Measurements from ENCODE around the gene SULT1A3.
"Not testable (repeated sequence)": the region's sequence is repeated elsewhere in the genome, so short reads cannot be mapped to it uniquely, and the experiment has no call there.

Gene SULT1A3

GRCh38 chr16:30199049-30199448 lies at the start of gene SULT1A3:
TSS of gene SULT1A3 (plus strand) at chr16:30199255. CDS start at chr16:30200729, 1,474 bp downstream.
- not testable (repeated sequence) for H3K9me3 ChIP-seq; H3K27ac ChIP-seq; H3K4me1 ChIP-seq (ENCODE audit: control insufficient read depth in 1 of 2, insufficient read depth in 1 of 2, low read depth in 1 of 2, low read length in 1 of 2); H3K36me3 ChIP-seq; H3K4me3 ChIP-seq (ENCODE audit: low read depth in 1 of 2, low read length in 1 of 2); H3K27me3 ChIP-seq

- Histone ChIP-seq H3K4me3 (ENCODE audit: low read depth in 1 of 2, low read length in 1 of 2) (no peak overlapping the region), H3K27ac (peak overlapping the region; percentile 44), H3K27me3 (no peaks in the 10 kb centered on the region), H3K9me3 (no peaks in the 10 kb centered on the region), H3K36me3 (no peaks in the 10 kb centered on the region), H3K4me1 (ENCODE audit: control insufficient read depth in 1 of 2, insufficient read depth in 1 of 2, low read depth in 1 of 2, low read length in 1 of 2) (peaks cover 49 to 52% of the 10 kb centered on the region in 2 experiments)
- TF ChIP-seq CTCF (IDR thresholded peaks at IDR 0.05): no peak
Measured at GRCh38 chr16:30151091-30151490, 48.0 kb upstream of the SULT1A3 start.

GRCh38 chr16:30152517-30152916 lies 46.5 kb upstream of the SULT1A3 start:
- Histone ChIP-seq H3K4me1 (ENCODE audit: control insufficient read depth in 1 of 2, insufficient read depth in 1 of 2, low read depth in 1 of 2, low read length in 1 of 2) (peaks cover 39 to 41% of the 10 kb centered on the region in 2 experiments), H3K27me3 (no peaks in the 10 kb centered on the region), H3K27ac (no peak overlapping the region)

GRCh38 chr16:30155188-30155587 lies 43.9 kb upstream of the SULT1A3 start:
- Histone ChIP-seq H3K4me3 (ENCODE audit: low read depth in 1 of 2, low read length in 1 of 2) (no peak overlapping the region), H3K9me3 (no peaks in the 10 kb centered on the region), H3K27me3 (no peaks in the 10 kb centered on the region), H3K27ac (no peak overlapping the region), H3K4me1 (ENCODE audit: control insufficient read depth in 1 of 2, insufficient read depth in 1 of 2, low read depth in 1 of 2, low read length in 1 of 2) (peaks cover 12 to 15% of the 10 kb centered on the region in 2 experiments), H3K36me3 (no peaks in the 10 kb centered on the region)
- no peak for TF ChIP-seq CTCF (IDR thresholded peaks at IDR 0.05)

More at GRCh38 chr16:30152517-30152916, 46.5 kb upstream of the SULT1A3 start:
- TF ChIP-seq CTCF (IDR thresholded peaks at IDR 0.05): no peak
- Histone ChIP-seq H3K9me3 (no peaks in the 10 kb centered on the region), H3K36me3 (no peaks in the 10 kb centered on the region), H3K4me3 (ENCODE audit: low read depth in 1 of 2, low read length in 1 of 2) (no peak overlapping the region)

GRCh38 chr16:30157214-30157613 lies 41.8 kb upstream of the SULT1A3 start:
- TF ChIP-seq CTCF (IDR thresholded peaks at IDR 0.05): no peak
- Histone ChIP-seq H3K9me3 (no peaks in the 10 kb centered on the region), H3K27me3 (no peaks in the 10 kb centered on the region), H3K36me3 (no peaks in the 10 kb centered on the region), H3K27ac (no peak overlapping the region), H3K4me3 (ENCODE audit: low read depth in 1 of 2, low read length in 1 of 2) (no peak overlapping the region), H3K4me1 (ENCODE audit: control insufficient read depth in 1 of 2, insufficient read depth in 1 of 2, low read depth in 1 of 2, low read length in 1 of 2) (no peaks in the 10 kb centered on the region)

GRCh38 chr16:30163538-30163937 lies 35.5 kb upstream of the SULT1A3 start:
- Histone ChIP-seq H3K36me3 (no peaks in the 10 kb centered on the region), H3K9me3 (no peaks in the 10 kb centered on the region), H3K4me3 (ENCODE audit: low read depth in 1 of 2, low read length in 1 of 2) (no peak overlapping the region), H3K4me1 (ENCODE audit: control insufficient read depth in 1 of 2, insufficient read depth in 1 of 2, low read depth in 1 of 2, low read length in 1 of 2) (peaks cover 39 to 42% of the 10 kb centered on the region in 2 experiments), H3K27ac (no peak overlapping the region), H3K27me3 (no peaks in the 10 kb centered on the region)
- TF ChIP-seq CTCF (IDR thresholded peaks at IDR 0.05): no peak
